KMS-11 (cell line): Measurements from ENCODE around the gene STAM.

Source experiments
- H2AFZ ChIP-seq: fragments of 200-600 bp; sonication (generic); 2 replicates; pipeline ENCODE4 v1.6.1; 2016; ENCODE audit warnings: antibody characterized with exemption, mixed run types, low read depth
- H3K27ac ChIP-seq: fragments of 200-600 bp; sonication (generic); 2 replicates; pipeline ENCODE4 v1.6.1; 2016; ENCODE audit warnings: mild to moderate bottlenecking, mixed run types
- H3K27me3 ChIP-seq: fragments of 200-600 bp; sonication (generic); 2 replicates; pipeline ENCODE4 v1.6.1; 2017; ENCODE audit warnings: mild to moderate bottlenecking, low read depth, mixed run types, moderate library complexity; ENCODE audit not compliant: insufficient read depth
- H3K36me3 ChIP-seq: fragments of 200-600 bp; sonication (generic); 2 replicates; pipeline ENCODE4 v1.6.1; 2017; ENCODE audit warnings: mild to moderate bottlenecking, mixed run types; ENCODE audit not compliant: insufficient read depth
- H3K4me1 ChIP-seq: fragments of 200-600 bp; sonication (generic); 2 replicates; pipeline ENCODE4 v1.6.1; 2016; ENCODE audit warnings: mild to moderate bottlenecking, low read depth, mixed run types; ENCODE audit not compliant: poor library complexity, severe bottlenecking
- H3K4me2 ChIP-seq: fragments of 200-600 bp; sonication (generic); 2 replicates; pipeline ENCODE4 v1.7.0; 2016; ENCODE audit warnings: mild to moderate bottlenecking, mixed run types
- H3K4me3 ChIP-seq: fragments of 200-600 bp; sonication (generic); IDR thresholded peaks from 2 replicates; pipeline ENCODE4 v1.6.1; 2017; ENCODE audit warnings: low read depth, low read length, mixed read lengths; ENCODE audit not compliant: insufficient read depth
- H3K79me2 ChIP-seq: fragments of 200-600 bp; sonication (generic); 2 replicates; pipeline ENCODE4 v1.6.1; 2016; ENCODE audit warnings: low read depth, mixed run types; ENCODE audit not compliant: insufficient read depth
- H3K9ac ChIP-seq: fragments of 200-600 bp; sonication (generic); 2 replicates; pipeline ENCODE4 v1.6.1; 2016; ENCODE audit warnings: mild to moderate bottlenecking, mixed run types
- H4K20me1 ChIP-seq: fragments of 200-600 bp; sonication (generic); 2 replicates; pipeline ENCODE4 v1.6.1; 2016; ENCODE audit warnings: mild to moderate bottlenecking, mixed run types; ENCODE audit not compliant: insufficient read depth
- CTCF ChIP-seq: fragments of 200-600 bp; sonication (generic); conservative IDR thresholded peaks from 2 replicates; pipeline ENCODE4 v1.6.1; 2017; ENCODE audit warnings: low read depth, mild to moderate bottlenecking, antibody characterized with exemption, low read length, moderate library complexity, mixed read lengths

Gene STAM

GRCh38 chr10:17616403-17617030, 27.4 kb upstream of the STAM start:
- H3K4me3 ChIP-seq: no peak overlapping the region
- H3K79me2 ChIP-seq: no peaks in the 10 kb centered on the region
- H3K27me3 ChIP-seq: no peaks in the 10 kb centered on the region
- no peak overlapping the region for H3K27ac ChIP-seq
- no peaks in the 10 kb centered on the region for H4K20me1 ChIP-seq
- TF ChIP-seq CTCF: no peak
- H3K4me1 ChIP-seq: no peaks in the 10 kb centered on the region
- H3K9ac ChIP-seq: peak overlapping the region; percentile 49; the same call in 1 of the 2 replicates
- H2AFZ ChIP-seq: peak overlapping the region; percentile 95
- H3K4me2 ChIP-seq: no peak overlapping the region
- H3K36me3 ChIP-seq: no peaks in the 10 kb centered on the region

GRCh38 chr10:17617031-17617911, 26.7 kb upstream of the STAM start, which contains the start of gene HACD1:
HACD1 (minus strand) TSS chr10:17617374; CDS start chr10:17617339, 35 bp downstream.
- H3K27me3 ChIP-seq: no peaks in the 10 kb centered on the region
- peak within 1 kb of the TSS; percentile 95 for H2AFZ ChIP-seq
- 0 out of 2 replicates have a peak, but pooled peaks have one; percentile 15 for TF ChIP-seq CTCF
- no peaks in the 10 kb centered on the region for H4K20me1 ChIP-seq
- peak within 1 kb of the TSS; percentile 85 for H3K4me2 ChIP-seq
- no peaks in the 10 kb centered on the region for H3K36me3 ChIP-seq
- H3K4me1 ChIP-seq: no peaks in the 10 kb centered on the region
- H3K4me3 ChIP-seq: no peak within 1 kb of the TSS
- H3K27ac ChIP-seq: no peak within 1 kb of the TSS
- peak within 1 kb of the TSS; percentile 49; the same call in 1 of the 2 replicates for H3K9ac ChIP-seq
- H3K79me2 ChIP-seq: no peaks in the 10 kb centered on the region

GRCh38 chr10:17622061-17622460, 21.9 kb upstream of the STAM start:
- H3K36me3 ChIP-seq: no peaks in the 10 kb centered on the region
- H3K4me3 ChIP-seq: no peak overlapping the region
- H3K79me2 ChIP-seq: no peaks in the 10 kb centered on the region
- no peak overlapping the region for H3K4me2 ChIP-seq
- no peak overlapping the region for H3K9ac ChIP-seq
- no peak for TF ChIP-seq CTCF
- H3K27me3 ChIP-seq: no peaks in the 10 kb centered on the region
- H2AFZ ChIP-seq: no peak overlapping the region
- H3K27ac ChIP-seq: no peak overlapping the region
- H4K20me1 ChIP-seq: no peaks in the 10 kb centered on the region
- H3K4me1 ChIP-seq: no peaks in the 10 kb centered on the region

- Histone ChIP-seq H3K27ac (no peak overlapping the region), H3K4me3 (no peak overlapping the region), H3K27me3 (no peaks in the 10 kb centered on the region), H3K79me2 (no peaks in the 10 kb centered on the region), H3K4me1 (no peaks in the 10 kb centered on the region), H3K9ac (no peak overlapping the region), H4K20me1 (no peaks in the 10 kb centered on the region), H3K4me2 (no peak overlapping the region), H3K36me3 (no peaks in the 10 kb centered on the region), H2AFZ (no peak overlapping the region)
- no peak for TF ChIP-seq CTCF
These were observed 19.0 kb upstream of the STAM start for GRCh38 chr10:17624996-17625395.
